MM.1S (cell line): Measurements from ENCODE around the gene EIF2D.
A peak's percentile ranks its signal among the peaks of the same experiment; 100 is the strongest.

Source experiments
- DNase-seq: peaks from one replicate; pipeline ENCODE4 v3.0.0-alpha.2; 2015
- H2AFZ ChIP-seq: fragments of 300-600 bp; sonication (generic); 2 replicates; pipeline ENCODE4 v1.6.0; 2016; ENCODE audit warnings: antibody characterized with exemption, low read length
- H3F3A ChIP-seq: fragments of 300-600 bp; sonication (generic); 2 replicates; pipeline ENCODE4 v1.6.1; 2016; ENCODE audit warnings: mild to moderate bottlenecking, antibody characterized with exemption, low read length, moderate library complexity, mixed read lengths; ENCODE audit not compliant: insufficient read depth
- H3K27ac ChIP-seq: fragments of 300-600 bp; sonication (generic); 2 replicates; pipeline ENCODE4 v1.5.1; 2016; ENCODE audit warnings: mild to moderate bottlenecking, low read length
- H3K27me3 ChIP-seq: fragments of 300-600 bp; sonication (generic); replicated peaks from 2 replicates; pipeline ENCODE4 v1.6.0; 2016; ENCODE audit warnings: low read length; ENCODE audit not compliant: insufficient read depth
- H3K36me3 ChIP-seq: fragments of 300-600 bp; sonication (generic); replicated peaks from 2 replicates; pipeline ENCODE4 v1.6.1; 2016; ENCODE audit warnings: mild to moderate bottlenecking, low read length, mixed read lengths; ENCODE audit not compliant: insufficient read depth
- H3K4me1 ChIP-seq: fragments of 300-600 bp; sonication (generic); 2 replicates; pipeline ENCODE4 v1.6.1; 2016; ENCODE audit warnings: low read length, mixed read lengths
- H3K4me2 ChIP-seq: fragments of 300-600 bp; sonication (generic); 2 replicates; pipeline ENCODE4 v1.6.0; 2016; ENCODE audit warnings: low read depth, low read length
- H3K4me3 ChIP-seq: fragments of 300-600 bp; sonication (generic); 2 replicates; pipeline ENCODE4 v1.5.1; 2016; ENCODE audit warnings: low read length, mixed read lengths
- H3K79me2 ChIP-seq: fragments of 300-600 bp; sonication (generic); 2 replicates; pipeline ENCODE4 v1.6.1; 2016; ENCODE audit warnings: mixed run types, low read length, mixed read lengths
- H3K9ac ChIP-seq: fragments of 300-600 bp; sonication (generic); 2 replicates; pipeline ENCODE4 v1.6.1; 2016; ENCODE audit warnings: low read length, mixed read lengths
- H3K9me2 ChIP-seq: fragments of 300-600 bp; sonication (generic); replicated peaks from 2 replicates; pipeline ENCODE4 v1.6.1; 2016; ENCODE audit warnings: mild to moderate bottlenecking, low read length, mixed read lengths; ENCODE audit not compliant: insufficient read depth
- H3K9me3 ChIP-seq: fragments of 300-600 bp; sonication (generic); replicated peaks from 2 replicates; pipeline ENCODE4 v1.6.1; 2016; ENCODE audit warnings: mild to moderate bottlenecking, low read length, mixed read lengths; ENCODE audit not compliant: insufficient read depth
- H4K20me1 ChIP-seq: fragments of 300-600 bp; sonication (generic); 2 replicates; pipeline ENCODE4 v1.6.1; 2016; ENCODE audit warnings: mild to moderate bottlenecking, low read length, moderate library complexity, mixed read lengths; ENCODE audit not compliant: insufficient read depth
- CTCF ChIP-seq: fragments of 300-600 bp; sonication (generic); IDR thresholded peaks from 2 replicates; pipeline ENCODE4 v1.5.1; 2016; ENCODE audit warnings: antibody characterized with exemption, low read length, mixed read lengths
- EZH2 ChIP-seq: fragments of 300-600 bp; sonication (generic); optimal IDR thresholded peaks from 2 replicates; pipeline ENCODE3; 2017; ENCODE audit warnings: low read depth, mild to moderate bottlenecking, antibody characterized with exemption, low read length, mixed read lengths
- EZH2phosphoT487 ChIP-seq: fragments of 300-600 bp; sonication (generic); IDR thresholded peaks from 2 replicates; pipeline ENCODE4 v1.6.1; 2018; ENCODE audit warnings: antibody characterized with exemption, low read length

The EIF2D gene

GRCh38 chr1:206568256-206568655, 44.0 kb downstream of the EIF2D start:
- peaks cover 19% of the 10 kb centered on the region; the same call in 1 of the 2 replicates for H4K20me1 ChIP-seq
- no peaks in the 10 kb centered on the region for H3K9me3 ChIP-seq
- peaks cover 100% of the 10 kb centered on the region for H3K79me2 ChIP-seq
- TF ChIP-seq CTCF (no peak), EZH2phosphoT487 (no peak), EZH2 (no peak)
- H3K9ac ChIP-seq, result peak overlapping the region; percentile 5; the same call in 1 of the 2 replicates
- DNase-seq, result peak; percentile 58
- H3K4me1 ChIP-seq, result peaks cover 80% of the 10 kb centered on the region
- no peaks in the 10 kb centered on the region for H3K9me2 ChIP-seq
- H2AFZ ChIP-seq, result no peak overlapping the region
- peaks cover 55% of the 10 kb centered on the region for H3F3A ChIP-seq
- peak overlapping the region; percentile 85; the same call in 1 of the 2 replicates for H3K4me2 ChIP-seq
- no peaks in the 10 kb centered on the region for H3K27me3 ChIP-seq
- peak overlapping the region; percentile 89 for H3K27ac ChIP-seq
- H3K36me3 ChIP-seq, result peaks cover 20% of the 10 kb centered on the region; the same call in 1 of the 2 replicates
- H3K4me3 ChIP-seq, result no peak overlapping the region

- Histone ChIP-seq H3K79me2 (peaks cover 92% of the 10 kb centered on the region), H3K27ac (peak overlapping the region; percentile 89; the same call in 1 of the 2 replicates), H4K20me1 (peaks cover 19% of the 10 kb centered on the region; the same call in 1 of the 2 replicates), H3K27me3 (no peaks in the 10 kb centered on the region), H3K4me2 (peak overlapping the region; percentile 85), H3K9me2 (no peaks in the 10 kb centered on the region), H3K4me3 (no peak overlapping the region), H3K36me3 (peaks cover 9% of the 10 kb centered on the region; the same call in 1 of the 2 replicates), H2AFZ (no peak overlapping the region), H3K9me3 (no peaks in the 10 kb centered on the region), H3K4me1 (peaks cover 80% of the 10 kb centered on the region), H3F3A (peaks cover 67% of the 10 kb centered on the region), H3K9ac (peak overlapping the region; percentile 5; the same call in 1 of the 2 replicates)
- TF ChIP-seq CTCF (no peak), EZH2phosphoT487 (no peak), EZH2 (no peak)
- DNase-seq, result no peak
These were observed 45.3 kb downstream of the EIF2D start for GRCh38 chr1:206566999-206567398.

- H4K20me1 ChIP-seq, result peaks cover 19% of the 10 kb centered on the region; the same call in 1 of the 2 replicates
- peaks cover 88% of the 10 kb centered on the region for H3K4me1 ChIP-seq
- H3F3A ChIP-seq, result peaks cover 77% of the 10 kb centered on the region
- peaks cover 92% of the 10 kb centered on the region for H3K79me2 ChIP-seq
- no peaks in the 10 kb centered on the region for H3K27me3 ChIP-seq
- TF ChIP-seq EZH2phosphoT487 (no peak), CTCF (no peak)
- no peak overlapping the region for H3K4me3 ChIP-seq
- no peak overlapping the region for H2AFZ ChIP-seq
- H3K4me2 ChIP-seq, result peak overlapping the region; percentile 85; the same call in 1 of the 2 replicates
- H3K27ac ChIP-seq, result peak overlapping the region; percentile 89; the same call in 1 of the 2 replicates
- H3K9me2 ChIP-seq, result no peaks in the 10 kb centered on the region
- no peak for DNase-seq
- peaks cover 3% of the 10 kb centered on the region; the same call in 1 of the 2 replicates for H3K36me3 ChIP-seq
- H3K9me3 ChIP-seq, result no peaks in the 10 kb centered on the region
- H3K9ac ChIP-seq, result peak overlapping the region; percentile 4; the same call in 1 of the 2 replicates
These were observed 46.3 kb downstream of the EIF2D start for GRCh38 chr1:206565995-206566394.
